IMR-90 (cell line): Measurements from ENCODE around the gene ZNF613. TPM values are rescaled to one million over a fixed set of nuclear protein-coding genes. Genes with fewer than 3 reads are reported as not detected.

Experiments used
- ATAC-seq: fragments of 200-7000 bp; cut with Tn5 transposase; 2 replicates; pipeline ENCODE4 v1.9.1; 2020; ENCODE audit warnings: low read depth, mild to moderate bottlenecking, moderate library complexity
- BruUV-seq: library from RNA; stranded (reverse); fragments of 400-500 nt; replicated peaks from 2 replicates; lab custom pipeline; 2021; lab: Mats Ljungman, UMichigan
- CTCF ChIA-PET: fragments of 300-600 bp; formaldehyde crosslinking; extraction: SDS; loops from one replicate; lab custom pipeline; 2021; ENCODE audit warnings: antibody characterized with exemption; lab: Yijun Ruan, JAX
- POLR2A ChIA-PET: fragments of 300-600 bp; sonication (Branson Sonifier 250); formaldehyde crosslinking; loops from one replicate; lab custom pipeline; 2022; ENCODE audit warnings: antibody characterized with exemption; ENCODE audit not compliant: unreplicated experiment; lab: Charles Lee
- DNase-seq: peaks from one replicate; pipeline ENCODE4 v3.0.0; 2013
- H2AFZ ChIP-seq: replicated peaks from 2 replicates; pipeline ENCODE3; 2013; ENCODE audit warnings: low read length, mild to moderate bottlenecking; ENCODE audit not compliant: poor library complexity
- H2AK5ac ChIP-seq: 2 replicates; pipeline ENCODE4 v1.6.1; 2013; ENCODE audit warnings: low read depth, low read length, inconsistent platforms
- H2AK9ac ChIP-seq: replicated peaks from 2 replicates; pipeline ENCODE3; 2013; ENCODE audit warnings: mild to moderate bottlenecking, low read depth, low read length, moderate library complexity; ENCODE audit not compliant: poor library complexity
- H2BK120ac ChIP-seq: 2 replicates; pipeline ENCODE4 v1.6.1; 2013; ENCODE audit warnings: low read depth, low read length, inconsistent platforms
- H2BK15ac ChIP-seq: 3 replicates; pipeline ENCODE4 v1.6.1; 2013; ENCODE audit warnings: low read depth, low read length, inconsistent platforms
- H2BK20ac ChIP-seq: 2 replicates; pipeline ENCODE4 v1.6.1; 2013; ENCODE audit warnings: low read depth, mild to moderate bottlenecking, inconsistent platforms, low read length, moderate library complexity
- H2BK5ac ChIP-seq: 2 replicates; pipeline ENCODE4 v1.6.1; 2013; ENCODE audit warnings: mild to moderate bottlenecking, low read depth, low read length, inconsistent platforms; ENCODE audit not compliant: poor library complexity, severe bottlenecking
- H3K14ac ChIP-seq: replicated peaks from 2 replicates; pipeline ENCODE4 v1.6.1; 2013; ENCODE audit warnings: low read depth, low read length, inconsistent platforms
- H3K18ac ChIP-seq: 2 replicates; pipeline ENCODE4 v1.6.1; 2013; ENCODE audit warnings: low read depth, low read length, control low read depth
- H3K23ac ChIP-seq: 2 replicates; pipeline ENCODE4 v1.6.1; 2013; ENCODE audit warnings: low read depth, low read length, inconsistent platforms
- H3K27ac ChIP-seq: 2 replicates; pipeline ENCODE4 v1.5.1; 2013; ENCODE audit warnings: mild to moderate bottlenecking, control low read depth, low read length; ENCODE audit not compliant: insufficient read depth
- H3K27me3 ChIP-seq: 2 replicates; pipeline ENCODE4 v1.6.1; 2013; ENCODE audit warnings: low read length; ENCODE audit not compliant: control insufficient read depth, insufficient read depth
- H3K36me3 ChIP-seq: 2 replicates; pipeline ENCODE4 v1.6.1; 2013; ENCODE audit warnings: low read length, mixed read lengths; ENCODE audit not compliant: control insufficient read depth, insufficient read depth
- H3K4ac ChIP-seq: 2 replicates; pipeline ENCODE4 v1.6.1; 2013; ENCODE audit warnings: low read depth, low read length, inconsistent platforms
- H3K4me1 ChIP-seq: 2 replicates; pipeline ENCODE4 v1.6.1; 2013; ENCODE audit warnings: low read length, mixed read lengths; ENCODE audit not compliant: control insufficient read depth, insufficient read depth
- H3K4me2 ChIP-seq: 2 replicates; pipeline ENCODE4 v1.6.1; 2013; ENCODE audit warnings: low read depth, mild to moderate bottlenecking, control low read depth, low read length, moderate library complexity
- H3K4me3 ChIP-seq: 2 replicates; pipeline ENCODE4 v1.5.1; 2013; ENCODE audit warnings: low read depth, mild to moderate bottlenecking, control low read depth, low read length, moderate library complexity; ENCODE audit not compliant: insufficient read depth
- H3K56ac ChIP-seq: 2 replicates; pipeline ENCODE4 v1.6.1; 2013; ENCODE audit warnings: low read length, inconsistent platforms; ENCODE audit not compliant: insufficient read depth; ENCODE audit errors: extremely low read depth
- H3K79me1 ChIP-seq, 2 experiments: 2 replicates each; pipeline ENCODE4 v1.6.1; 2013; ENCODE audit warnings: low read length in 2 of 2, inconsistent platforms in 1 of 2, low read depth in 1 of 2
- H3K9ac ChIP-seq: 2 replicates; pipeline ENCODE4 v1.6.1; 2013; ENCODE audit warnings: low read depth, low read length, control low read depth
- H3K9me1 ChIP-seq: 2 replicates; pipeline ENCODE4 v1.6.1; 2013; ENCODE audit warnings: low read length, inconsistent platforms; ENCODE audit not compliant: insufficient read depth
- H3K9me3 ChIP-seq: 2 replicates; pipeline ENCODE4 v1.6.1; 2013; ENCODE audit warnings: low read length; ENCODE audit not compliant: control insufficient read depth, insufficient read depth
- H4K20me1 ChIP-seq: 2 replicates; pipeline ENCODE4 v1.6.1; 2013; ENCODE audit warnings: low read length, inconsistent platforms; ENCODE audit not compliant: insufficient read depth
- H4K5ac ChIP-seq: 2 replicates; pipeline ENCODE4 v1.6.1; 2013; ENCODE audit warnings: mild to moderate bottlenecking, low read depth, low read length, control low read depth
- H4K8ac ChIP-seq, 2 experiments: 2 replicates each; pipeline ENCODE4 v1.6.1; 2013; ENCODE audit warnings: low read depth in 2 of 2, low read length in 2 of 2, control low read depth in 1 of 2, inconsistent platforms in 1 of 2
- H4K91ac ChIP-seq: 2 replicates; pipeline ENCODE4 v1.6.1; 2013; ENCODE audit warnings: low read depth, low read length, inconsistent platforms; ENCODE audit not compliant: insufficient read depth
- BHLHE40 ChIP-seq: fragments of 150-350 bp; IDR thresholded peaks from 2 replicates; pipeline ENCODE4 v1.6.1; 2016; ENCODE audit warnings: mild to moderate bottlenecking, low read depth, low read length
- CEBPB ChIP-seq: IDR thresholded peaks from 2 replicates; pipeline ENCODE4 v1.6.1; 2012; ENCODE audit warnings: low read depth, low read length, improper control_type of control experiment
- CHD1 ChIP-seq: IDR thresholded peaks from 2 replicates; pipeline ENCODE4 v1.6.1; 2012; ENCODE audit warnings: low read depth, low read length, improper control_type of control experiment
- ELK1 ChIP-seq: fragments of 150-350 bp; IDR thresholded peaks from 2 replicates; pipeline ENCODE4 v1.6.1; 2016; ENCODE audit warnings: low read depth, mild to moderate bottlenecking, low read length, moderate library complexity, borderline replicate concordance
- MAFK ChIP-seq: IDR thresholded peaks from 2 replicates; pipeline ENCODE4 v1.6.1; 2012; ENCODE audit warnings: low read depth, low read length, improper control_type of control experiment
- MAZ ChIP-seq: IDR thresholded peaks from 2 replicates; pipeline ENCODE4 v1.6.1; 2012; ENCODE audit warnings: low read depth, mild to moderate bottlenecking, low read length, improper control_type of control experiment, moderate library complexity, borderline replicate concordance
- MXI1 ChIP-seq: IDR thresholded peaks from 2 replicates; pipeline ENCODE4 v1.6.1; 2012; ENCODE audit warnings: low read depth, mild to moderate bottlenecking, low read length, moderate library complexity, borderline replicate concordance
- POLR2A ChIP-seq: IDR thresholded peaks from 2 replicates; pipeline ENCODE4 v1.6.1; 2012; ENCODE audit warnings: mild to moderate bottlenecking, low read depth, low read length
- RAD21 ChIP-seq: IDR thresholded peaks from 2 replicates; pipeline ENCODE4 v1.6.1; 2012; ENCODE audit warnings: low read length, improper control_type of control experiment
- RCOR1 ChIP-seq: IDR thresholded peaks from 2 replicates; pipeline ENCODE4 v1.6.1; 2012; ENCODE audit warnings: mild to moderate bottlenecking, low read length, improper control_type of control experiment; ENCODE audit not compliant: insufficient replicate concordance
- SMC3 ChIP-seq: fragments of 150-350 bp; IDR thresholded peaks from 2 replicates; pipeline ENCODE4 v1.6.1; 2016; ENCODE audit warnings: low read depth, mild to moderate bottlenecking, antibody characterized with exemption, low read length, moderate library complexity
- WGBS, 2 experiments: methylation state at CpG; one replicate each; pipeline versions ENCODE4 v1.1.5 to v1.1.7; 2013; ENCODE audit warnings: missing lambda C conversion rate in 2 of 2; ENCODE audit not compliant: insufficient read length in 1 of 2; ENCODE audit errors: extremely low coverage in 2 of 2; 5-methylcytosine and 5-hydroxymethylcytosine counted together
- dilution Hi-C: fragments of 300-500 bp; cut with HindIII; formaldehyde crosslinking; loops from one replicate; pipeline ENCODE4 v1.14.3; 2018; ENCODE audit warnings: low sequenced_read_pairs; ENCODE audit not compliant: unreplicated experiment
- in situ Hi-C: fragments of 300-500 bp; cut with MboI; formaldehyde crosslinking; loops from 3 replicates; pipeline ENCODE4 v1.14.3; 2019; ENCODE audit warnings: low sequenced_read_pairs, inconsistent platforms, mixed read lengths
- intact Hi-C: fragments of 100-400 bp; cut with micrococcal nuclease; formaldehyde crosslinking; loops from 2 replicates; pipeline ENCODE4 v1.10.0; 2022
- polyA plus RNA-seq, 3 experiments: library from polyadenylated mRNA; depleted of rRNA; stranded (reverse); fragments of >200 nt; gene quantifications; 2 replicates each; pipeline ENCODE4 v1.2.3, GENCODE V29; 2012; ENCODE audit warnings: low replicate concordance in 1 of 3
- total RNA-seq: library from RNA; depleted of rRNA; stranded (reverse); fragments of >200 nt; gene quantifications from 2 replicates; pipeline ENCODE4 v1.2.3, GENCODE V29; 2012

Gene ZNF613
- total and polyA plus RNA-seq, 2 of the 4 experiments (the other 2 are of a cell fraction), result 3.3 to 10.4 TPM

- TF ChIP-seq CHD1, result peak; percentile 89; the same call in 1 of the 2 replicates
- peak; percentile 61 for TF ChIP-seq RCOR1
- TF ChIP-seq POLR2A, result peak; percentile 85
These were observed 59.3 kb downstream of the ZNF613 start, which contains the start of gene ZNF350 (continued) for GRCh38 chr19:51986309-51987291.

- in situ Hi-C loops, result no loop called here
- 100% methylated on average over 1 of the region's 10 CpGs; no CpG with 5 or more reads in 1 of the 2 experiments for WGBS, 2 experiments
- no peak overlapping the region for H2BK5ac ChIP-seq
- intact Hi-C loops, result no loop called here
- peaks cover 29% of the 10 kb centered on the region for H3K36me3 ChIP-seq
- H3K4ac ChIP-seq, result no peak overlapping the region
- no peak overlapping the region for H3K23ac ChIP-seq
- no peak overlapping the region for H3K14ac ChIP-seq
- no TSS peak for BruUV-seq
- H4K91ac ChIP-seq, result no peak overlapping the region
- H3K4me3 ChIP-seq, result no peak overlapping the region
- H2AK5ac ChIP-seq, result no peak overlapping the region
- no peak overlapping the region for H3K9ac ChIP-seq
- ATAC-seq (no peak), DNase-seq (no peak)
- H3K27me3 ChIP-seq, result no peaks in the 10 kb centered on the region
- dilution Hi-C loops, result no loop called here
- H3K18ac ChIP-seq, result no peak overlapping the region
- no peak overlapping the region for H2AK9ac ChIP-seq
- peaks cover 62% of the 10 kb centered on the region for H3K9me3 ChIP-seq
- no peak overlapping the region for H3K27ac ChIP-seq
- H4K8ac ChIP-seq, result no peak overlapping the region
- H2BK120ac ChIP-seq, result no peak overlapping the region
- no peak overlapping the region for H3K4me2 ChIP-seq
- CTCF ChIA-PET, result no interaction called here
- no peaks in the 10 kb centered on the region for H3K4me1 ChIP-seq
- H4K20me1 ChIP-seq, result no peaks in the 10 kb centered on the region
- POLR2A ChIA-PET, result no interaction called here
- no peak overlapping the region for H2BK15ac ChIP-seq
- no peak overlapping the region for H2BK20ac ChIP-seq
- no peak overlapping the region for H4K5ac ChIP-seq
- no peak overlapping the region for H2AFZ ChIP-seq
- TF ChIP-seq BHLHE40 (no peak), RAD21 (no peak), MXI1 (no peak), CHD1 (no peak), CEBPB (no peak), MAFK (no peak), ELK1 (no peak), MAZ (no peak), SMC3 (no peak), POLR2A (no peak)
- H3K79me1 ChIP-seq, result no peaks in the 10 kb centered on the region; a peak in 1 of 4 replicates
- no peak overlapping the region for H3K56ac ChIP-seq
- H3K9me1 ChIP-seq, result no peaks in the 10 kb centered on the region
These were observed 66.2 kb downstream of the ZNF613 start for GRCh38 chr19:51993422-51993821.
